Activated CD8-positive, alpha-beta memory T cell treated with anti-CD3 and anti-CD28 coated beads for 1 hour (primary cell): ENCODE results near the gene PRR36.

Experiments used
- DNase-seq, 2 donors: peaks; one replicate each; pipeline ENCODE4 v3.0.0-alpha.2; 2020; ENCODE audit warnings: low read depth in 1 of 2; ENCODE audit errors: extremely low read depth in 1 of 2

Gene PRR36

GRCh38 chr19:7873304-7874075 lies 700 bp downstream of the PRR36 start:
- DNase-seq: no peak

- no peak for DNase-seq
Observed at GRCh38 chr19:7872306-7873204, 1.6 kb downstream of the PRR36 start.

GRCh38 chr19:7871437-7872305 lies 2.5 kb downstream of the PRR36 start:
- DNase-seq: peak; percentile 66 to 74

GRCh38 chr19:7870571-7871436 lies 3.4 kb downstream of the PRR36 start:
- no peak for DNase-seq

- DNase-seq: peak in 1 of 2 donors; percentile 29
Observed at GRCh38 chr19:7869910-7870511, 4.2 kb downstream of the PRR36 start.

GRCh38 chr19:7869453-7869909 lies 4.7 kb downstream of the PRR36 start:
- peak in 1 of 2 donors; percentile 76 for DNase-seq

- peak in 1 of 2 donors; percentile 69 for DNase-seq
Observed at GRCh38 chr19:7868671-7869452, 5.3 kb downstream of the PRR36 start.

- DNase-seq: no peak
Observed at GRCh38 chr19:7868326-7868670, 5.9 kb downstream of the PRR36 start.

GRCh38 chr19:7867092-7867844 lies 6.9 kb downstream of the PRR36 start:
- no peak for DNase-seq

- DNase-seq: no peak
Observed at GRCh38 chr19:7866399-7867091, 7.6 kb downstream of the PRR36 start.

- DNase-seq: no peak
Observed at GRCh38 chr19:7865262-7865911, 8.8 kb downstream of the PRR36 start.

- DNase-seq: no peak
Observed at GRCh38 chr19:7864690-7865074, 9.5 kb downstream of the PRR36 start.

- DNase-seq: no peak
Observed at GRCh38 chr19:7863971-7864689, 10.1 kb downstream of the PRR36 start.

- DNase-seq: no peak
Observed at GRCh38 chr19:7863157-7863970, 10.8 kb downstream of the PRR36 start.

GRCh38 chr19:7862413-7862951 lies 11.7 kb downstream of the PRR36 start:
- peak in 1 of 2 donors; percentile 43 for DNase-seq
